Measurements from ENCODE around the gene PROS1.

DNA sequence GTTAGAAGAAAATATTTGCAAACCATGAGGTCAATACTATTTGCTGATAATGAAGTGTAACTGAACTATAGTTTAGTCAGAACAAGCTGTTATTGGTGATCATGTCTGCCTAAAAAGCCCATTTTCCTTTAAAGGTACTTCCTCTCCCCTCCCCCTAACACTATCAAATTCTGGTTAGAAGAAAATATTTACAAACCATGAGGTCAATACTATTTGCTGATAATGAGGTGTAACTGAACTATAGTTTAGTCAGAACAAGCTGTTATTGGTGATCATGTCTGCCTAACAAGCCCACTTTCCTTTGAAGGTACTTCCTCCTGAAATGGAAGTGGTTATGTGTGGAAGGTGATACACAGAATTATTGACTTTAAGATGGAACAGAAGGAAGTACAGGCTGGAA is 46.9 kb downstream of the PROS1 start:
- TF ChIP-seq POLR2AphosphoS5 (IDR thresholded peaks at IDR 0.05; ENCODE audit: low read depth, low read length), result no peak
- no peak for TF ChIP-seq POLR2A (IDR thresholded peaks at IDR 0.05; ENCODE audit: low read depth, low read length)
